Tibial nerve (tissue), 4 donors: ENCODE measurements around the gene MED16.

Experiments used
- CTCF ChIP-seq, 5 experiments: fragments of 200-600 bp in 3 of 5; fragments of 450-650 bp in 2 of 5; sonication (generic) in 3 of 5; IDR thresholded peaks; one replicate each; pipeline ENCODE4 v1.5.1; 2016 to 2019; ENCODE audit warnings: antibody characterized with exemption in 5 of 5, mild to moderate bottlenecking in 3 of 5, moderate library complexity in 2 of 5
- EP300 ChIP-seq, 2 donors: sonication (generic); formaldehyde crosslinking; IDR thresholded peaks; one replicate each; pipeline ENCODE4 v1.6.1; 2017; ENCODE audit warnings: antibody characterized with exemption in 2 of 2, mild to moderate bottlenecking in 1 of 2
- POLR2A ChIP-seq, 2 donors: fragments of 450-650 bp; IDR thresholded peaks; one replicate each; pipeline ENCODE4 v1.6.1; 2017; ENCODE audit warnings: antibody characterized with exemption in 2 of 2, mild to moderate bottlenecking in 2 of 2, moderate library complexity in 2 of 2

GRCh38 chr19:867855-868457, 25.0 kb downstream of the MED16 start:
- TF ChIP-seq POLR2A (IDR thresholded peaks at IDR 0.05) (no peak), CTCF (IDR thresholded peaks at IDR 0.05) (no peak), EP300 (IDR thresholded peaks at IDR 0.05) (no peak)
